ENCODE data around the gene EMC8.
A peak's percentile ranks its signal among the peaks of the same experiment; 100 is the strongest.

Gene EMC8

DNA sequence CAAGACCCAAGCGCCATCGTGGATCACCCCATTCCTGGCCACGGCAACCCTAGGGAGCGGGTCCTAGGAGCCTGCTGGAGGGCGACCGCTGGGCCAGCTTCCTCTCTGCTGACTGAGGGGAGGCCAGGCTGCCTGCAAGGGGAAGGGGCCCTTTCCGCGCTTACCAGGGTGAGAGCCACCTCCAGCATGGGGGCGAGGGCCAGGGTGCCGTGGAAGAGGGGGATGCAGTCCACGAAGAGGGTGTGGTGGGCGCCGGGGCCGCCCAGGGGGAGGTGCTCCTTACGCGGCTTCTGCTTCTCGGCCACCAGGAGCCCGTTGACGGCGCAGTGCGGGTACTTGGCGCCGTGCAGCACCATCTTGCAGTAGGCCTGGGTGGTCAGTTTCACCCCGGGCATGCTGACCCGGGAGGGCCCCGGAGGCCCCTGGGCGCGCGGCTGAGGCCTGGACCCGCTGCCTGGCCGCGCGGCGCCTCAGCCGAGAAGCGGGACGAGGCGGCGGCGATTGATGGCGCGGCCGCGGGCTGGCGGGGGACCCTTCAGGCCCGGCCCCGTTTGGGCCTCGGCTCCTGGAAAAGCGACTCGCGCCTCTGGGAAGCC is 345 bp downstream of the EMC8 start:
- in situ Hi-C loops (cut with MboI; ENCODE audit: low pct_unique_long_range_greater_than_20kb, low sequenced_read_pairs, unreplicated experiment): no loop called here
- TF ChIP-seq, protein P1, sequence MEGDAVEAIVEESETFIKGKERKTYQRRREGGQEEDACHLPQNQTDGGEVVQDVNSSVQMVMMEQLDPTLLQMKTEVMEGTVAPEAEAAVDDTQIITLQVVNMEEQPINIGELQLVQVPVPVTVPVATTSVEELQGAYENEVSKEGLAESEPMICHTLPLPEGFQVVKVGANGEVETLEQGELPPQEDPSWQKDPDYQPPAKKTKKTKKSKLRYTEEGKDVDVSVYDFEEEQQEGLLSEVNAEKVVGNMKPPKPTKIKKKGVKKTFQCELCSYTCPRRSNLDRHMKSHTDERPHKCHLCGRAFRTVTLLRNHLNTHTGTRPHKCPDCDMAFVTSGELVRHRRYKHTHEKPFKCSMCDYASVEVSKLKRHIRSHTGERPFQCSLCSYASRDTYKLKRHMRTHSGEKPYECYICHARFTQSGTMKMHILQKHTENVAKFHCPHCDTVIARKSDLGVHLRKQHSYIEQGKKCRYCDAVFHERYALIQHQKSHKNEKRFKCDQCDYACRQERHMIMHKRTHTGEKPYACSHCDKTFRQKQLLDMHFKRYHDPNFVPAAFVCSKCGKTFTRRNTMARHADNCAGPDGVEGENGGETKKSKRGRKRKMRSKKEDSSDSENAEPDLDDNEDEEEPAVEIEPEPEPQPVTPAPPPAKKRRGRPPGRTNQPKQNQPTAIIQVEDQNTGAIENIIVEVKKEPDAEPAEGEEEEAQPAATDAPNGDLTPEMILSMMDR (IDR thresholded peaks at IDR 0.05; ENCODE audit: extremely low read depth, insufficient read depth, missing control alignments): no peak
- DNase-seq (ENCODE audit: low spot score): peak; percentile 77

DNA sequence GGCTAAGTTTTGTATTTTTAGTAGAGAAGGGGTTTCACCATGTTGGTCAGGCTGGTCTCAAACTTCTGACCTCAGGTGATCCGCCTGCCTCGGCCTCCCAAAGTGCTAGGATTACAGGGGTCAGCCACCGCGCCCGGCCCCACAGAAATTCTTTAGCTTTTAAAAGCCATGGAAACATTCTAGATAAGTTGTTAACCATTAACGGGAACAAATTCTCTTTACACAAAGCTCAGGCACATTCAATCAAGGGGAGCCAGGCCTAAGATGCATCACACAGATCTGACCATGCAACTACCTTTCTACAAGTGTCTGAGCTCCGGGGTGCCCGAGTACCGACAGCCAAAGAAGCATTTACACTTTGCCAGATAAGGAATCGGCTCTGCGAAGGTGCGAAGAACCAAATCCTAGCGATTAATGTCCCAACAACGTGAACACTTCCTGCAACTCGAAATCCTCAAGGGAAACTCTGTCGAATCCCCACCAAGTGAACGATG is 1.0 kb downstream of the EMC8 start:
- TF ChIP-seq, protein P1 (IDR thresholded peaks at IDR 0.05; ENCODE audit: extremely low read depth, insufficient read depth, missing control alignments): no peak
- DNase-seq (ENCODE audit: low spot score): no peak
- in situ Hi-C loops (cut with MboI; ENCODE audit: low pct_unique_long_range_greater_than_20kb, low sequenced_read_pairs, unreplicated experiment): no loop called here

DNA sequence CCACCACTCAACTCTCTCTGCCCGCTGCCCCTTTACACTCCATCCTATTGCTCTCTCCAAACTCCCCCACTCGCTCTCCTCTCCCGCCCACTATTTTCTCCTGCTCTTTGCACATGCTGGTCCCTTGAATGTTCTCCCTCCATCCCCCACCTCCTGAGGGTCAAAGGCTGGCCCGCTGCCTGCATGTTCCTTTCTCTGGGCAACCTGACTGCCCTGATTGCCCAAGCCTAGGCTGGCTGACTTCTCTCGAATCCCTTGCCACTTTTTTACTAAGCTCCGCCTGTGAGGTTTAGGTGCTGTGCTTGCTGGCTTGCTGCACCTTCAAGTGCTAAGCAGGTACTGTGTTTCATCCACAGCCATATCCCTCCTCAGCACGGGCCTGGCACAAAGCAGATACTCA is 2.7 kb downstream of the EMC8 start:
- in situ Hi-C loops (cut with MboI; ENCODE audit: low pct_unique_long_range_greater_than_20kb, low sequenced_read_pairs, unreplicated experiment): no loop called here
- TF ChIP-seq, protein P1 (IDR thresholded peaks at IDR 0.05; ENCODE audit: extremely low read depth, insufficient read depth, missing control alignments): no peak
- no peak for DNase-seq (ENCODE audit: low spot score)

DNA sequence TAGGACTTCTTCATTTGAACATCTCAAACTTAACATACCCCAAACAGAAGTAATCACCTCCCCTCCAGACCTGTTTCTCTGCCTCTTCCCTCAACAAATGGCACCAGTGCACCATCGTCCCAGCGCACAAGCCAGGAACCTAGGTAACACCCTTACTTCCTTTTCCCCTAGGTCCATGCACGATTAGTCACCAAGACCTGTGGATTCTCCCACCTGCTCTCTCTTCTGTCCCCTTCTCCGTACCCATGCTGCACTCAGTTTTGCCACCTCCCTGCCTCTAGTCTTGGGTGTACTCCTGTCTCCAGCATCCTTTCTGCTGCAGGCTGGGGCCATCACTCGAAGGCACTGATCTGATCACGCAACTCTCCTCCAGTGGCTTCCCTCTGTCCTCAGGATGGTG is 3.2 kb downstream of the EMC8 start:
- no peak for DNase-seq (ENCODE audit: low spot score)
- TF ChIP-seq, protein P1 (IDR thresholded peaks at IDR 0.05; ENCODE audit: extremely low read depth, insufficient read depth, missing control alignments): no peak
- in situ Hi-C loops (cut with MboI; ENCODE audit: low pct_unique_long_range_greater_than_20kb, low sequenced_read_pairs, unreplicated experiment): no loop called here

DNA sequence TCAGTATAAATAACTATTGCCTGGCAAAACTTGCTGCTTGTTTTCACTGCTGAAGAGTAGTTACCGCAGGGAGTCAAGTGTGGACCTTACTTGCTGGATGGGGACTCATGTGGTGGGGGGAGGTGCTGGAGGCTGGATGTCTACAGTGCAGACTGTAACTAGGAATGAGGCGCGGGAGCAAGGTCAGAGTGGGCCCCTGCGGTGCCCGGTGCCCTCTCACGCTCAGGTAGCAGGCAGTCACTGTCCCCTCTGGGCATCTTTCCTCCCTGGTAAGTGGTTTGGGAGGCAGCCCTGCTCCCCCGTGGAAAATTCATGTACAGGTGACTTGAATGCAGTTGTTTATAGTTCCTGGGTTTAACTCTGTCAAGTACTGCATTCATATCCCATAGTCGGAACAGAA is 4.6 kb downstream of the EMC8 start:
- in situ Hi-C loops (cut with MboI; ENCODE audit: low pct_unique_long_range_greater_than_20kb, low sequenced_read_pairs, unreplicated experiment): no loop called here
- DNase-seq (ENCODE audit: low spot score): no peak
- TF ChIP-seq, protein P1 (IDR thresholded peaks at IDR 0.05; ENCODE audit: extremely low read depth, insufficient read depth, missing control alignments): no peak

DNA sequence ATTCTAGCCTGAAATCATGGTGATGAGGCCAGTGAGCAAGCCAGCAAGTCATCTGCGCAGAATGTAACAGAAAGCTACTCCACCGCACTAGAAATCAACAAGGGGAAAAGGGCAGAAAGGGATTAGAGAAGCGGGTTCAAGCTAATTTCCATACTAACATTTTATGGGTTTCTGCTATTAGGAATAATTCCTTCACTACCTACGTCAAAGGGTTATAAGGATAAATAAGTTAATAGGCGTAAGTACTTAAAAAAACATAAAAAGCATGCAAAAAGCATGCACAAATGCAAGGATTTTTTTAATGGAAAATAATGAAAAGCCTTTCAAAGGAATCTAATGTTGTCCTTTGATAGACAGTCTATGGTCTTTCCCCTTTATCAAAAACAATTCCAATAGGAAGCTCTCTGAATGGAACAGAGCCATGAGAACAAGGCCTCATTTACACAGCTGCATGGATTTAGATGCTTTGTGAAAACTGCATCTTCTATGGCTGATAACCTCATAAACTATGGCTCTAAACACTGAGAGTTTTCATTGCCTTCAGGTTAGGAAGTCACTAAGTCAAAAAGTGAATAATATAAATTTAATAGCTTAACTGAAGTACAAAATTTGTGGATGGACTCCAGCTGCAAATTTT is 5.6 kb downstream of the EMC8 start:
- TF ChIP-seq, protein P1 (IDR thresholded peaks at IDR 0.05; ENCODE audit: extremely low read depth, insufficient read depth, missing control alignments): no peak
- no peak for DNase-seq (ENCODE audit: low spot score)
- in situ Hi-C loops (cut with MboI; ENCODE audit: low pct_unique_long_range_greater_than_20kb, low sequenced_read_pairs, unreplicated experiment): no loop called here

Data from GM13977 (cell line).